ENCODE results near the gene MINDY4B.

GRCh38 chr3:150844484-150844883 is 60.8 kb downstream of the MINDY4B start:
- TF ChIP-seq GABPB1 (CRISPR knock-in tag; IDR thresholded peaks at IDR 0.05) (no peak), SIN3A (IDR thresholded peaks at IDR 0.05; ENCODE audit: borderline replicate concordance, low read depth, low read length) (no peak)
